Sciatic nerve (tissue), 2 donors: ENCODE results near the gene AHNAK. TPM values are rescaled to one million over a fixed set of nuclear protein-coding genes. Genes with fewer than 3 reads are reported as not detected.

ENCODE experiments used
- ATAC-seq: fragments of 200-7000 bp; cut with Tn5 transposase; one replicate; pipeline ENCODE4 v1.9.1; 2020; ENCODE audit warnings: mild to moderate bottlenecking, moderate library complexity
- DNase-seq: peaks from one replicate; pipeline ENCODE4 v3.0.0-alpha.2; 2020; ENCODE audit warnings: low spot score
- intact Hi-C: fragments of 100-400 bp; cut with DNase I; formaldehyde crosslinking; loops from one replicate; pipeline ENCODE4 v1.14.2; 2022
- total RNA-seq: library from RNA; stranded (reverse); fragmentation: NEBNext Ultra II Directional; extraction: Animal tissue kit (Norgen Biotek cat#: 25700); gene quantifications from one replicate; pipeline ENCODE4 v1.2.1, GENCODE V29; 2021
- donor health status: DM: no; HTN: no; CAD: no.
- donor health status: DM: no; HTN: no; CAD: no.

The AHNAK gene
- total RNA-seq, 1 donor from 2014 or later = 2,773 TPM

DNA sequence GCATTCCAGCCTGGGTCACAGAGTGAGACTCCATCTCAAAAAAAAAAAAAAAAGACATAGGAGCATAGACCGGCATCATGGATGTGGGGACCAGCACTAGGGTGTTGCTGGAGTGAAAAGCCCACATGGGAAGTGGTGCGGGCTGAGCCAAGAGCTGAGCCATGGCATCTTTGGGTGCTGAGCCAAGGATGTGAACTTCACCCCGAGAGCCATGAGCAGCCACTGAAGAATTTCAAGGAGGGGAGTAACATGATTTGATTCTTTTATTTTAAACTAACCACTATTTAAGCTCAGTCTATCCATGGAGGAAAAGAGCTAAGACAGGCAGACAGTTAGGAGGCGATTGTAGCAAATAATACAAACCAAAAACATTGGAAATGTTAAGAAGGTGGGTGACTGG lies 57.4 kb downstream of the AHNAK start:
- intact Hi-C loops = no loop called here
- DNase-seq (no peak), ATAC-seq (no peak)

- intact Hi-C loops = no loop called here
- no peak for ATAC-seq
- DNase-seq = no peak
Observed at GRCh38 chr11:62487738-62488551, 58.7 kb downstream of the AHNAK start.

GRCh38 chr11:62487136-62487535 lies 59.5 kb downstream of the AHNAK start:
- no peak for DNase-seq
- ATAC-seq = no peak
- intact Hi-C loops = no loop called here

DNA sequence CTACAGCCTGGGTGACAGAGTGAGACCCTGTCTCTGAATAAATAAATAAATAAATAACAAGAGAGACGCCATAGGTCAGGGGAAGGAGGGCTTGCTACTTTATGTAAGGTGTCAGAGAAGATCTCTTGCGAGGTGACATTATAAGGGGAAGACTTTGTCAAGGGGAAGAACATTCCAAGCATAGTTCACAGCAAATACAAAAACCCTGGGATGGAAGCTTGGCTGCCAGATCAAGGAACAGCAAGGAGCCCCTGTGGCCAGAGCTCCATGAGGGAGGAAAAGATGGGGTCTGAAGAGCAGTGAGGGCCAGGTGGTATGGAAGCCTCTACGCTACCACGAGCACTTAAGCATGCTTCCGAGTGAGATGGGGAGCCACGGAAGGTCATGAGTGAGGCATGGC lies 62.3 kb downstream of the AHNAK start:
- DNase-seq (no peak), ATAC-seq (no peak)
- intact Hi-C loops = no loop called here

- no peak for ATAC-seq
- intact Hi-C loops = no loop called here
- no peak for DNase-seq
Observed at GRCh38 chr11:62482753-62483152, 63.9 kb downstream of the AHNAK start.

GRCh38 chr11:62479631-62480201 lies 66.9 kb downstream of the AHNAK start:
- intact Hi-C loops = no loop called here
- ATAC-seq (peak; percentile 77), DNase-seq (no peak)

DNA sequence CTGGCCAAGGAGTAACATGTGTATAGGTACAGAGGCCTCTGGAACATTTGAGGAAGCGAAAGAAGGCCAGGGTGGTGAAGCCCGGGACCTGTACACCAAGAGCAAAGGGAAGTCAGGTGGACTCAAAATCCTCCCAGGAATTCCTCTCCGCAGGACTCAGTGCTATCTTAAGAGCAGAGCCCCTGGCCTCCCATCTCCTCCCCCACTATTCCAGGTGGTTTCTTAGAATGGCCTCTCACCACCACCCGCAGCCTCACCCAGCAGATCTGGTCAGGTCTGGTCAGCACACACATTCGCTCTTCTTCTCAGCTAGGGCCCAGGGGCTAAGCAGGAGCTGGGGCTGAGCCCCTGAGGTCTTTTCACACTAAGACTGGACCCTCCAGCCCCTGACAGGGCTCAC lies 68.7 kb downstream of the AHNAK start:
- no peak for ATAC-seq
- no peak for DNase-seq
- intact Hi-C loops = no loop called here

- peak; percentile 58 for ATAC-seq
- DNase-seq = no peak
Observed at GRCh38 chr11:62472063-62472884, 74.3 kb downstream of the AHNAK start.

GRCh38 chr11:62471603-62472002 lies 75.0 kb downstream of the AHNAK start:
- no peak for DNase-seq
- intact Hi-C loops = no loop called here
- no peak for ATAC-seq

More at GRCh38 chr11:62472063-62472884, 74.3 kb downstream of the AHNAK start:
- intact Hi-C loops = no loop called here

- intact Hi-C loops = no loop called here
- DNase-seq (no peak), ATAC-seq (no peak)
Observed at GRCh38 chr11:62468577-62468976, 78.0 kb downstream of the AHNAK start.

GRCh38 chr11:62466444-62466843 lies 80.2 kb downstream of the AHNAK start:
- intact Hi-C loops = no loop called here
- ATAC-seq (no peak), DNase-seq (no peak)

DNA sequence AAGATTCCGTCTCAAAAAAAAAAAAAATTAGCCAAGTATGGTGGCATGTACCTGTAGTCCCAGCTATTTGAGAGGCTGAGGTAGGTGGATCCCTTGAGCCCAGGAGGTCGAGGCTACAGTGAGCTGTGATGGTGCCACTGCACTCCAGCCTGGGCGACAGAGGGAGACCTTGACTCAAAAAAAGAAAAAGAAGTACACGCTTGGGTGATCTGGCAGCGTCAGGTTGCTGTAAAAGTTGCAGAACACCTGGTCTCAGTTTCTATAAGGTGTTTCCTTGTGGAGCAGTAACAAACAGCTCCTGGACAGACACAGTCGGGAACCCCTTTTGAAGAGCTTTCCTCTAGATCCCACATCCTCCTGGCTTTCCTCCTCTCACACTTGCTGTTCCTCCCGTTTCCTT lies 82.0 kb downstream of the AHNAK start:
- ATAC-seq (no peak), DNase-seq (no peak)
- intact Hi-C loops = no loop called here

GRCh38 chr11:62463121-62463542 lies 83.5 kb downstream of the AHNAK start:
- DNase-seq = no peak
- peak; percentile 14 for ATAC-seq
- intact Hi-C loops = no loop called here

DNA sequence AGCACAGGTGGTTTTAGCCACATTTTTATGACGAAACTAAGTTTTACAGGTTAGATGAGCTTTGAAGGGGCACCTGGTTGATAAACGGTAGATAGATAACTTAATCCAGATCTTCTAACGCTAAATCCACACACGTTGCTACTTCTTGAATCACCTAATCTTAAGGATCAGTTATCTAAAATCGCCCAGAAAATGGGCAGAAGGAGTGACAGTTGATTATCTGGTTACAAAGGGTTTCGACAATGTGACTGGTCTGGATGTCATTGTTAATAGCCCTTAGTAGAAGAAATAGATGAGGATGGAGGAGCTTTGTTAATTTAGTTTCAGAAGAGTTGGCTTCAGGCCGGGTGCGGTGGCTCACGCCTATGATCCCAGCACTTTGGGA lies 84.1 kb downstream of the AHNAK start:
- DNase-seq (no peak), ATAC-seq (no peak)
- intact Hi-C loops = no loop called here

GRCh38 chr11:62461740-62462507 lies 84.7 kb downstream of the AHNAK start:
- intact Hi-C loops = no loop called here
- DNase-seq = no peak
- peak; percentile 56 for ATAC-seq

GRCh38 chr11:62459080-62459479 lies 87.5 kb downstream of the AHNAK start:
- intact Hi-C loops = no loop called here
- no peak for DNase-seq
- peak; percentile 64 for ATAC-seq

- ATAC-seq (peak; percentile 67), DNase-seq (no peak)
- intact Hi-C loops = no loop called here
Observed at GRCh38 chr11:62458212-62459002, 88.2 kb downstream of the AHNAK start.

DNA sequence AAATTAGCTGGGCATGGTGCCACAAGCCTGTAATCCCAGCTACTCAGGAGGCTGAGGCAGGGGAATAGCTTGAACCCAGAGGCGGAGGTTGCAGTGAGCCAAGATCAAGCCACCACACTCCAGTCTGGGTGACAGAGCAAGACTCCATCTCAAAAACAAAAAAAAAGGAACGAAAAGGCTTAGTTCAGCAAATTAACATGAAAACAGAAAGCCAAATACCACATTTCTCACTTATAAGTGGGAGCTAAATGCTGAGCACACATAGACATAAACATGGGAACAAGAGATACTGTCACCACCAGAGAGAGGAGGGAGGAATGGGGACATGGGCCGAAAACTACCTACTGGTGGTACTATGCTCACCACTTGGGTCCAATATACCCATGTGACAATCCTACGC lies 89.1 kb downstream of the AHNAK start:
- ATAC-seq = peak; percentile 38
- intact Hi-C loops = no loop called here

More for the DNA sequence above, 89.1 kb downstream of the AHNAK start:
- no peak for DNase-seq
